PC-3 (cell line): ENCODE measurements around the gene CRIM1.

Source experiments
- CTCF ChIP-seq: fragments of 300-600 bp; sonication (generic); conservative IDR thresholded peaks from 2 replicates; pipeline ENCODE4 v1.5.1; 2017; ENCODE audit warnings: antibody characterized with exemption, low read depth, mild to moderate bottlenecking, low read length
- EZH2 ChIP-seq: fragments of 300-600 bp; sonication (generic); IDR thresholded peaks from one replicate; pipeline ENCODE4 v1.6.1; 2017; ENCODE audit warnings: antibody characterized with exemption, mild to moderate bottlenecking, low read length; ENCODE audit not compliant: unreplicated experiment
- EZH2phosphoT487 ChIP-seq: fragments of 300-600 bp; sonication (generic); IDR thresholded peaks from 2 replicates; pipeline ENCODE4 v1.6.1; 2018; ENCODE audit warnings: mild to moderate bottlenecking, antibody characterized with exemption, low read length, borderline replicate concordance

GRCh38 chr2:36387258-36387916 is 31.8 kb downstream of the CRIM1 start:
- no peak for TF ChIP-seq CTCF
- TF ChIP-seq EZH2, result no peak
- TF ChIP-seq EZH2phosphoT487, result no peak
